ENCODE measurements around the gene TRIM33. TPM values are rescaled to one million over a fixed set of nuclear protein-coding genes. Genes with fewer than 3 reads are reported as not detected.

Gene TRIM33
- total and polyA plus RNA-seq, 2 donors (not counting 3 experiments of a cell fraction or from before 2014, with no cell fraction given): 10.3 to 29.1 TPM

- H3K4me3 ChIP-seq (replicated peaks in 1 of 3; ENCODE audit: insufficient read depth in 1 of 3, low read depth in 1 of 3, low read length in 3 of 3): no peak overlapping the region
- POLR2A ChIA-PET: no interaction called here
- H4K20me1 ChIP-seq (replicated peaks; ENCODE audit: control insufficient read depth, extremely low read depth, insufficient read depth, low read length): no peaks in the 10 kb centered on the region
- DNase-seq (ENCODE audit: low read depth, low spot score) (no peak), FAIRE-seq (no peak)
- TF ChIP-seq EZH2 (IDR thresholded peaks at IDR 0.05; ENCODE audit: borderline replicate concordance, low read depth, low read length, severe bottlenecking) (no peak), MAX (IDR thresholded peaks at IDR 0.05; ENCODE audit: insufficient read depth, insufficient read length) (no peak), FOS (IDR thresholded peaks at IDR 0.05; ENCODE audit: borderline replicate concordance, insufficient read depth, low read length) (no peak), POLR2AphosphoS5 (IDR thresholded peaks at IDR 0.05; ENCODE audit: insufficient read depth, low read depth, low read length) (no peak), JUN (IDR thresholded peaks at IDR 0.05; ENCODE audit: borderline replicate concordance, insufficient read depth, insufficient read length, low read depth) (no peak), MYC (IDR thresholded peaks at IDR 0.05; ENCODE audit: low read depth, low read length) (no peak), CTCF (IDR thresholded peaks at IDR 0.05; ENCODE audit: extremely low read depth in 1 of 2, insufficient read depth in 1 of 2, low read depth in 1 of 2, low read length in 2 of 2) (no peak), POLR2A (IDR thresholded peaks at IDR 0.05; ENCODE audit: low read depth, low read length) (no peak), GATA2 (IDR thresholded peaks at IDR 0.05; ENCODE audit: insufficient read depth, insufficient read length, low read depth, low read length) (no peak)
- no peaks in the 10 kb centered on the region for H3K36me3 ChIP-seq (ENCODE audit: control insufficient read depth in 2 of 2, extremely low read depth in 1 of 2, insufficient read depth in 2 of 2, low read length in 2 of 2)
- no peak overlapping the region for H2AFZ ChIP-seq (ENCODE audit: low read depth, low read length)
- no peaks in the 10 kb centered on the region for H3K79me2 ChIP-seq (ENCODE audit: control insufficient read depth, insufficient read depth, low read length)
- peaks cover 0 to 5% of the 10 kb centered on the region in 2 experiments for H3K27me3 ChIP-seq (ENCODE audit: control insufficient read depth in 2 of 2, insufficient read depth in 2 of 2, low read length in 2 of 2)
- no TSS peak for BruUV-seq (replicated peaks)
- peaks cover 7% of the 10 kb centered on the region for H3K4me1 ChIP-seq (ENCODE audit: control insufficient read depth, extremely low read depth, insufficient read depth, low read length)
- H3K9me3 ChIP-seq (replicated peaks; ENCODE audit: control insufficient read depth, insufficient read depth, low read length): no peaks in the 10 kb centered on the region
- no peaks in the 10 kb centered on the region for H3K9me1 ChIP-seq (replicated peaks; ENCODE audit: control insufficient read depth, extremely low read depth, insufficient read depth, low read length)
- intact Hi-C loops (cut with micrococcal nuclease): loop anchor here (5.0 to 10.0 kb wide), 3 partner anchors 207 to 695 kb away; no protein-coding TSS in a partner anchor
- no peak overlapping the region for H3K9ac ChIP-seq (replicated peaks; ENCODE audit: extremely low read depth, insufficient read depth, low read length)
- no peak overlapping the region for H3K4me2 ChIP-seq (ENCODE audit: insufficient read depth, low read length)
- H3K27ac ChIP-seq (ENCODE audit: insufficient read depth, low read depth, low read length): no peak overlapping the region
- dilution Hi-C loops (cut with MboI; ENCODE audit: extremely low pct_ligation_motif_present, low sequenced_read_pairs): no loop called here
- CTCF ChIA-PET: interaction anchor here (1.6 to 4.0 kb wide), 2 partner anchors 67 to 78 kb away, joined by 4 to 17 read pairs; no protein-coding TSS in a partner anchor
Observed at GRCh38 chr1:114349891-114350605, 161.0 kb downstream of the TRIM33 start.

All from endothelial cell of umbilical vein (primary cell).